ENCODE results near the gene SNX25.
A peak's percentile ranks its signal among the peaks of the same experiment; 100 is the strongest.
"Not testable (repeated sequence)": the region's sequence is repeated elsewhere in the genome, so short reads cannot be mapped to it uniquely, and the experiment has no call there.

The SNX25 gene

DNA sequence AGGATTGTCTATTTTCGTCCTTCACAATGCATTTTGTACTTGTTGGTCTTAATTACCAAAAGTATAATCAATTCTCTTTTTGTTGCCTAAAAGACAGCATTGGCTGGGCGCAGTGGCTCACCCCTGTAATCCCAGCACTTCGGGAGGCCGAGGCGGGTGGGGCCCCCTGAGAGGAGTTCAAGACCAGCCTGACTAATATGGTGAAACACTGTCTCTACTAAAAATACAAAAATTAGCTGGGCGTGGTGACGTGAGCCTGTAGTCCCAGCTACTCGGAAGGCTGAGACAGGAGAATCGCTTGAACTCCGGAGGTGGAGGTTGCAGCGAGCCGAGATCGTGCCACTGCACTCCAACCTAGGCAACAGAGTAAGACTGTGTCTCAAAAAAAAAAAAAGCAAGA, 4.3 kb upstream of the SNX25 start:
- DNase-seq = not testable (repeated sequence)

DNA sequence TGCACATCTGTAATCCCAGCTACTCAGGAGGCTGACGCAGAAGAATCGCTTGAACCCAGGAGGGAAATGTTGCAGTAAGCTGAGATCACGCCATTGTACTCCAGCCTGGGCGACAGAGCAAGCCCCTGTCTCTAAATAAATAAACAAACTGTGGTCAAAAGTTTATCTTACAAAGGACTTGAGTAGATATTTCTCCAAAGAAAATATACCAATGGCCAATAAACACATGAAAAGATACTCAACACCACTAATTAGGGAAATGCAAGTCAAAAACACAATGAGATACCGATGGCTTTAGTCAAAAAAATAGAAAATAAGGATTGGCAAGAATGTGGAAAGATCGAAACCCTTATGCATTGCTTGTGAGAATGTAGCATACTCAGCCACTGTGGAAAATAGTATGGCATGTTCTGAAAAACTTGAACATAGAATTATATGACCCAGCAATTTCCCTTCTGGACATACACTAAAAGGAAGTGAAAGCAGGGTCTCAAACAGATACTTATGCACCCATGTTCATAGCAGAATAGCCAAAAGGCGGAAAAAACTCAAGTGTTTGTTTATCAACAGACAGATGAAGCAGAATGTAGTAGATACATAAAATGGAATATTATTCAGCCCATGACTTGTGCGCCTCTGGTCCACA, 3.6 kb upstream of the SNX25 start:
- no peak for DNase-seq

- DNase-seq = no peak
These were observed 1.9 kb upstream of the SNX25 start for GRCh38 chr4:185207466-185207865.

GRCh38 chr4:185209852-185210101, 379 bp downstream of the SNX25 start:
- not testable (repeated sequence) for DNase-seq

DNA sequence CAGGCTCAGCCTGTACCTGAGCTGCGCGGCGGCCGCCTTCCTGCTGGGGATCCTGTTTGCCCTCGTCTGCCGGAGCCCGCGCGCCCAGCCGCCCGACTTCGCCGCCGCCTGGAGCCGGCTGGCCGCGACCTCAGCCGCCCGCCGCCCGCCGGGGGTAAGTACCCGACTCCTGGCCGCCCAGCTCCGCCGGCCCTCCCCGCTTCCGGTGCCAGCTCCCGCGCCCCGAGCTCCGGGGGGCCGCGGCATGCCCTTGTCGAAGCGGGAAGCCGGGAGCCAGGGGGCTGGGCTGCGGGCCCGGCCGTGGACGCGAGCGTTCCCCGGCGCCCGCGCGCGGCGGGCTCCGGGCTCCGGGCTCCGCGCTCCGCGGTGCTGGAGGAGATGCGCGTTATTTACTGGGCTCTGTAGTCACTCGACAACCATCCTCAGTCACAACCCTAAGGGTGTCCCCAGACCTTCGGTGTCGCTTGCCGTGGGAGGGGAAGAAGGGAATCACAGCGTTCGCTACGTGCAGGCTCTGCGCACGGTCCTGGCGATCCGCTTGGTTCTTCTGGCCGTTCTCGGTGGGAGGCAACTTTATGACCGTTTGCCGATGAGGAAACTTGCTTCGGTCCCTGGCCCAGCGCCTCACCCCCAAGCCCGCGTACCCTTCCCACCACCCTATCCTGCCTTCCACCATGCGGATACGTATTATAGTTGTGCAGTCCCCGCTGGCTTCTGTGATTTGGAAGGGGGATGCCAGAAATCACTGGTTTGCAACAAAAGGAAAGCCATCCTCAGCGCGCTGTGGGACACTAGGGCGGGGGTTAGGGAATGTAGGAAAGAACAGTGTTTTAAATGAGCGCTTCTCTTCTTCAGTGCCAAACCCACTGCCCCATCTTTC, 944 bp downstream of the SNX25 start:
- peak; percentile 44 for DNase-seq

- DNase-seq = no peak
These were observed 1.6 kb downstream of the SNX25 start for GRCh38 chr4:185211035-185211434.

GRCh38 chr4:185211641-185212040, 2.2 kb downstream of the SNX25 start:
- no peak for DNase-seq

DNA sequence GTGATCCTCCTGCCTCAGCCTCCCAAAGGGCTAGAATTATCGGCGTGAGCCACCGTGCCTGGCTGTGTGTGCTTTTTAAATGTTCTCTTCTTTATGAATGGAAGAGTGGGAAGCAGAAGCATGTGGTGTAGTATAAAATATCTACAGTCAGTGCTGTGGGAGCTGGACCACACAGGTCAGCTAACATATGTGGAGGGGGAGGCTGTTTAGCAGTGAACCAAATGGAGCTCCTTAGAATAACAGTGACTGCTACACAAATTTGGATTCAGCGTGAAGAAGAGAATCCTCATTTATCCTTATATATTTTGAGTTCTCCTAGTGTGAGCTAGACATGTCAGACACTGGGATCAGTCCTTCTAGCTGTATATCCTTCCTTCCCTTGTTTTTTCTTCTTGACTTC, 3.2 kb downstream of the SNX25 start:
- no peak for DNase-seq

DNA sequence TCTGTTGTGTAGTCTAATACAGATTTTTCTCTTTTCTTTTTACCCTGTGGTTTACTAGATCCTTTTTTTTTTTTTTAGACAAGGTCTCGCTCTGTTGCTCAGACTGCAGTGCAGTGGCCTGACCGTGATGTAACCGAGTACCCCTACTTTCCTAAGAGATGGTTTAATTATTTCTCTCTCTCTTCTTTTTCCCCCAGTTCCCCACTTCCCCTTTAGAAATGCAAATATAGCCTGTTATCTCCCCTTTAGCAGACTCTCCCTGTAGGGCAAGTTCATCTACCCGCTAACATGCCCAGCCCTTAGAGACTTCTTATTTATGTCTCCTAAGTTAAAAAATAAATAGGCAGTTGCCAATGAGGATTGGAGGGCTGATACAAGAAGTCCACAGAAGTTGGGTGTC, 4.5 kb downstream of the SNX25 start:
- no peak for DNase-seq

DNA sequence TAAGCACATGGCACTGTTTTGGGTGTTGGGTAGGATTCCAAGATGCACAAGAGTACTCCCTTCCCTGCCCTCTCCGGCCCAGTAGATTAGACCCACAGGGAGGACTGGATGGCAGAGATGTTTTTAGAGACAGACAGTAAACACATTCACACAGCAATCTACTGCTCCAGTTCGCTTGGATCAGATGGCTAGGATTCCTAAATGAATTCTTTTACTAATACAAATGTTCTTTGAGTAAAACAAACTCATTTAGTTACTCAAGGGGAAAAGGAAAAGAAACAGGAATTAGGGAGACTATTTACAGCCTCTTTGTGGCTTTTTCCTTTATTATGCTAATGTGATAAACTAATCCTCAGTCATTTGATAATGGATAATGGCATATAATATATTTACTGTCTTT, 5.9 kb downstream of the SNX25 start:
- no peak for DNase-seq

DNA sequence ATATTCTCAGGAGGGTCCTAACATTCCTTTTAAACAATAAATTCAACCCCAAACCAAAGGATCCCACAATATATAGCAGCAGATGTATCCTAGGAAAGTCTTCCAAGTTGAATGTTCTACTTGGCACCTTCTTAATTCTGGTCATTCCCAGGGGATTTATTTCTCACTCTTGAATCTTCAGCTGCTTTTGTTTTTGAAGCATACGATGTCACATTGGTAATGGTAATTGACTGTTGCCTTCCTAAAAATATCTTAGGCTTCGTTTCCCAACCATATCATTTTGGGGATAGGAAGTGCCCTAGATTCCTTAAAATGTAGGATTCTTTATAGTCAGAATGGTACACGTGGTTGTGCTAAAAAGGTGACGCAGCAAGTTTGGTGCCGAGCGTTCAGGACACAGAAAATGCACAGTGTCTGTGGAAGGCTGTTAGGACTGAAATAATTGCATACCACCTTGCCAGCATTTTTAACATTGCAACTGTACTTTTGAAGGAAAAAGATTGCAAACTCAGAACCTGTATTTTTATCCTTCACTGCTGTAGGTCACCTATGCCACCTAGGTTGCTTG, 8.1 kb downstream of the SNX25 start:
- no peak for DNase-seq

DNA sequence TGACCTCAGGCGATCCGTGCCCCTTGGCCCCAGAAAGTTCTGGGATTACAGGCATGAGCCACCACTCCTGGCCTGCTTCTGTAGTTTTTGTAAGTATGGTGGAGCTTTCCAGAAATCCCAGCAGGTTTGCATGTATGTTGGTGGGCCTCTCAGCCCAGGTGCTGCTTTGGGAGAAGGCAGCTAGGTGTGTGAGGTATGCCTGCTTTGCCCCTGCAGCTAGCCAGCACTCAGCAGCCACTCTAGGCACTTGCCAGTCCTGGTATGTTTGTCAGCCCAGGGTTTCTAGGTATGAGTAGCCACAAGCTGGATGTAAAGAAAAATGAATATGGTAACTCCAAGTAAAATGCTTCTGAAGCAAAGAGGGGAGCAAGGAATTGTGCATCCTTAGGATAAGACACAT, 8.9 kb downstream of the SNX25 start:
- DNase-seq = no peak

GRCh38 chr4:185219551-185220344, 10.3 kb downstream of the SNX25 start:
- no peak for DNase-seq

DNA sequence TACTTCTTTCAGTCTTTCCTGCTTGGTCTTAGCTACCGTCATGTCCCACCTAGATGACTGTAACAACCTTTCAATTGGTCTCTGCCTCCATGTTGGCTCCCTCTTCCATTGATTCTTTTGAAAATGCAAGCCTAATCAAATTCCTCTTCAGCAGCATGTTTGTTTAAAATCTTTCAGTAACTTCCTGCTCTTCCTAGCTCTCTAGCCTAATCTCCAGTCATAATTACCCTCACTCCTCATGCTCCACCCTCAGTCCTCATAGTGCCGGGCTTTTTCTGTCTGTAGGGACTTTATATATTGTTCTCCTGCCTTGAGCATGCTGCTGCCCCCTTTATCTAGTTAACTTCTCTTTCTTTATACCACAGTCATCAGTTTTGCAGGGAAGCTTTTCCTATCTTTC, 12.1 kb downstream of the SNX25 start:
- DNase-seq = no peak

DNA sequence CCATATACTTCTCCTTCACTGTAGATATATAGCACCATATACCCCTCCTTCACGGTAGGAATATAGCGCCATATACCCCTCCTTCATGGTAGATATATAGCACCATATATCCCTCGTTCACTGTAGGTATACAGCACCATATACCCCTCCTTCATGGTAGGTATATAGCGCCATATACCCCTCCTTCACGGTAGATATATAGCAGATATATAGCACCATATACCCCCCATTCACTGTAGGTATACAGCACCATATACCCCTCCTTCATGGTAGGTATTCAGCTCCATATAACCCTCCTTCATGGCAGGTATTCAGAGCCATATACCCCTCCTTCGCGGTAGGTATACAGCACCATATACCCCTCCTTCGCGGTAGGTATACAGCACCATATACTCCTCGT, 12.5 kb downstream of the SNX25 start:
- DNase-seq = no peak

DNA sequence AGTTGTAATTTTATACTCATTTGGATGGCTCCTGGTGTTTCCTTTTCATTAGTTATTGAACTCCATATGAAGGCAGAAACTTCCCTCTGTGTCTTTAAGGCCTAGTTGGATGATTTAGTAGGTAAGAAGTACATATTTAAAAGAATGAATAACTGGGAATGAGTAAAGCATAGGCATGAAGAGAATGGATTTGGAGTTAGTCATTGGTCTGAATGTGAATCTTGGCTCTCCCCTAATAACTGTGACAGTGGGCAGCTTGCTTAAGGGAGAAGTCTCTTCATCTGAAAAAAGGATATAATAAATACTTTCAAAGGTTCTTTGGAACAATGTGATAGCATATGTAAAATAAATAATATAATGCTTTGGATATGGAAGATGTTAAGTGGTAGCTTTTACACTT, 13.2 kb downstream of the SNX25 start:
- DNase-seq = no peak

GRCh38 chr4:185224597-185224996, 15.2 kb downstream of the SNX25 start:
- DNase-seq = no peak

- DNase-seq = no peak
These were observed 16.5 kb downstream of the SNX25 start for GRCh38 chr4:185225940-185226339.

DNA sequence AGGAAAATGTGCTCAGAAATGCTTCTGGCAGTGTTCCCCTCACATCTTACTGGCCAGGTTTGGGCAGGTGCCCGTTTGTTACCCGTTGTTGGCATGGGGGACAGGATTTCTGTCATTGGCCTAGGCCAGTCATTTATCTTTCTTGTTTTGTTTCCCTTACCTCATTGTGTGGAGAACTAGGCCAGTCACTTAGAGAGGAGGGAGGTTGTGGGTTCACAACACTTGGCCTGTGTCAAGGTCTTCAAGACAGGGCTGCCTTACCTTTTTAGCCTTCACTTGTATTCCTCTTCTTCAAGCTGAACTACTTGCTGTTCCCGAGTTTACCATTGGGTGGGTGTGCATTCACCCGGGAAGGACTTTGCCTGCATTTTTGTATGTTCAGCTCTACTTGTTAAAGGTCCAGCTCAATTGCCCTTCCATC, 17.7 kb downstream of the SNX25 start:
- no peak for DNase-seq

GRCh38 chr4:185227713-185228278, 18.4 kb downstream of the SNX25 start:
- no peak for DNase-seq

GRCh38 chr4:185229021-185229818, 19.8 kb downstream of the SNX25 start:
- no peak for DNase-seq

- DNase-seq = no peak
These were observed 23.0 kb downstream of the SNX25 start for GRCh38 chr4:185232370-185232769.

Data from stimulated activated CD4-positive, alpha-beta T cell treated with anti-CD3 and anti-CD28 coated beads, Interleukin-4, amount 100 ng/mL, for 1 hour (primary cell).